ENCODE measurements around the gene NCKAP5. TPM values are rescaled to one million over a fixed set of nuclear protein-coding genes. Genes with fewer than 3 reads are reported as not detected.

Gene NCKAP5
- total RNA-seq, 1 donor from 2014 or later, result 0.46 TPM

DNA sequence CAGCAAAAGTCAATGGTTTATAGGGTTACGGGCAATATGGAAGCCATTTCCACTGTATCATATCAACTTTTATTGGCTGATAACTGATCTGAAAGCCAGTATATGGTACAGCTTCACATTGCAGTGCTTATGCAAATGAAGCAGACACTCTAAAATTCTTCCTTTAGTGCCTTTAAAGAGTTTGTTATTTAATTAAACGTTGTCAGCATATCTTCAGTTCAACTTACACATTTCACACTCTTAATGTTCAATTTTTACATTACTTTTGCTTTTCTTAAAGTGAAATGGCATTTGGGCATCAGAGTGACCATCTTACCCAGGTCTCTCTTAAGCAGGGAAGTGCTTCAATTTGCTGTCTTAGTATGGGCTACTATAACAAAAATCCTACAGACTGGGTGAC lies 420.1 kb downstream of the NCKAP5 start:
- no peak overlapping the region for H3K4me3 Mint-ChIP-seq (ENCODE audit: unreplicated experiment)
- no peak overlapping the region for H3K27ac Mint-ChIP-seq (ENCODE audit: unreplicated experiment)
- H3K9me3 Mint-ChIP-seq (ENCODE audit: unreplicated experiment), result no peaks in the 10 kb centered on the region
- DNase-seq (ENCODE audit: extremely low spot score, unreplicated experiment), result no peak
- H3K4me1 Mint-ChIP-seq (ENCODE audit: unreplicated experiment), result no peaks in the 10 kb centered on the region
- no peaks in the 10 kb centered on the region for H3K27me3 Mint-ChIP-seq (ENCODE audit: unreplicated experiment)
- no peaks in the 10 kb centered on the region for H3K36me3 Mint-ChIP-seq (ENCODE audit: unreplicated experiment)
- no peak for TF ChIP-seq CTCF (IDR thresholded peaks at IDR 0.05)

DNA sequence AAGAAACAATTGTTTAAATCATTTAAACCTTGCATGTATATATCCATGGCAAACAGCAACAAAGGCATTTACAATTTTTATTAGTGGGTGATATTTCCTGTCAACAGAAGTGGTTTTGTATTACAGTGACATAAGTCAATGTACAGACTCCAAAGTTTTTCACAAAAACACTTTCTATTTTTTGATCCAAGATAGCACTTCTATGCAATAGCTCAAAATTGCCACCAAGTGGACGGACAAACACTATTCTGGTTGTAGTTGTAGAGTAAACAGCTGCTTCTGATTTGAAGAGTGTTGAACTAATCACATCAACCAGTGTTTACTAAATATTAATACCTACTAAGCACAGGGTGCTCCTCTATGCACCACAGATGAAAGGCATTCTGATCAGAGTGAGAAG lies 421.4 kb downstream of the NCKAP5 start:
- Mint-ChIP-seq H3K9me3 (ENCODE audit: unreplicated experiment) (no peaks in the 10 kb centered on the region), H3K4me1 (ENCODE audit: unreplicated experiment) (no peaks in the 10 kb centered on the region), H3K27ac (ENCODE audit: unreplicated experiment) (no peak overlapping the region), H3K36me3 (ENCODE audit: unreplicated experiment) (no peaks in the 10 kb centered on the region), H3K4me3 (ENCODE audit: unreplicated experiment) (no peak overlapping the region), H3K27me3 (ENCODE audit: unreplicated experiment) (no peaks in the 10 kb centered on the region)
- TF ChIP-seq CTCF (IDR thresholded peaks at IDR 0.05), result no peak
- DNase-seq (ENCODE audit: extremely low spot score, unreplicated experiment), result no peak

DNA sequence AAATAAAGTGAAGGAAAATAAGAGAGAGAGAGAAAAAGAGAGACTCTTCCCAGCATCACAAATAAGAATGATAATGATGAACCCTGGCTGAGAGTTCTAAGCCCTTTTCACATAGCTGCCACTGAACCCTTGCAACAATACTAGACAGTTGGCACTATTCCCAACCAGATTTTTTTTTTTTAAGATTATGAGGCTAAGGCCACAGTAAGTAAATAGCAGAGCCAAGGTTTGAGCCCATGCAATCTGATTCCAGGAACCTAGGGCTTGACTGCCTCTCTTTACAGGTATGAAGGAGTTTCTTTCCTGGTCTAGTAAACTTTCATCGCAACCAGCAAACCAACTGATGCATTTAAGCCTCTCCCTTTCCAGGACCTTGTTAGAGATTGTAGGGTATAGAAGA lies 424.6 kb downstream of the NCKAP5 start:
- no peak overlapping the region for H3K27ac Mint-ChIP-seq (ENCODE audit: unreplicated experiment)
- DNase-seq (ENCODE audit: extremely low spot score, unreplicated experiment), result no peak
- no peak overlapping the region for H3K4me3 Mint-ChIP-seq (ENCODE audit: unreplicated experiment)
- no peaks in the 10 kb centered on the region for H3K9me3 Mint-ChIP-seq (ENCODE audit: unreplicated experiment)
- H3K4me1 Mint-ChIP-seq (ENCODE audit: unreplicated experiment), result no peaks in the 10 kb centered on the region
- H3K27me3 Mint-ChIP-seq (ENCODE audit: unreplicated experiment), result no peaks in the 10 kb centered on the region
- H3K36me3 Mint-ChIP-seq (ENCODE audit: unreplicated experiment), result no peaks in the 10 kb centered on the region
- TF ChIP-seq CTCF (IDR thresholded peaks at IDR 0.05), result no peak

DNA sequence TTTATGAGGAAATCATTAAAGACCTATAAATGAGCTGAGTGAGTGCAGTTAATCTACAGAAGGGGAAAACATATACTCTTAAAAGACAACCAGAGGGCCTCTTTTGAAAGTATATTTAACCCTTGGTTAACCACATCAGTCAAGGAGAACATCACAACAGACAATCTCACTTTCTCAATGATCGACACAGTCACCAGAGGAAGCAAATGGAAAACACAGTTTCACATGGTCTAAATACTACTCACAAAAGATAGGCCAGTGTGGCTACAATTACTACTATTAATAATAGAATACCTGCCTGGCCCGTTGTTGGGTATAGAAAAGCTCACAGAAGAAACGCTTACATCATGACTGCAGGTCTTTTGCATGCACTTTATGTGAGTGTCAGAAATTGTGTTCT lies 426.2 kb downstream of the NCKAP5 start:
- Mint-ChIP-seq H3K4me3 (ENCODE audit: unreplicated experiment) (no peak overlapping the region), H3K36me3 (ENCODE audit: unreplicated experiment) (no peaks in the 10 kb centered on the region), H3K4me1 (ENCODE audit: unreplicated experiment) (no peaks in the 10 kb centered on the region), H3K9me3 (ENCODE audit: unreplicated experiment) (no peaks in the 10 kb centered on the region), H3K27me3 (ENCODE audit: unreplicated experiment) (no peaks in the 10 kb centered on the region), H3K27ac (ENCODE audit: unreplicated experiment) (no peak overlapping the region)
- TF ChIP-seq CTCF (IDR thresholded peaks at IDR 0.05), result no peak
- no peak for DNase-seq (ENCODE audit: extremely low spot score, unreplicated experiment)

DNA sequence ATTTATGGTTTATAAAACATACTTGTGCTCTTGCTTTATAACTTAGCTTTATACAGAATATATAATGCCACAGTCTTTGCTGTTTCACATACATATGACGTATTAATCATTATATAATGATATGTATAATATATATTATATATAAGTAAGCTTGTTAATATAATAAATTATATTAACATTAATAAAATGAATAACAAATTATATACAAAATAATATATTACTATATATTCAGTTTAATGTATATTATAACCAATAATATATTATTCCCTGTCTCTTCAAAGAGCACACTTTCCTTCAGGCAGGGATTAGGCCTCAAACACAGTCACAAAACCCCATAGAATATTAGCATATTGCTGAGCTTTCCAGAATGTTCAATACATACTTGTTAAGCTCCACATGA lies 427.6 kb downstream of the NCKAP5 start:
- no peaks in the 10 kb centered on the region for H3K27me3 Mint-ChIP-seq (ENCODE audit: unreplicated experiment)
- H3K27ac Mint-ChIP-seq (ENCODE audit: unreplicated experiment), result no peak overlapping the region
- no peak for DNase-seq (ENCODE audit: extremely low spot score, unreplicated experiment)
- H3K4me3 Mint-ChIP-seq (ENCODE audit: unreplicated experiment), result no peak overlapping the region
- TF ChIP-seq CTCF (IDR thresholded peaks at IDR 0.05), result no peak
- no peaks in the 10 kb centered on the region for H3K4me1 Mint-ChIP-seq (ENCODE audit: unreplicated experiment)
- H3K36me3 Mint-ChIP-seq (ENCODE audit: unreplicated experiment), result no peaks in the 10 kb centered on the region
- H3K9me3 Mint-ChIP-seq (ENCODE audit: unreplicated experiment), result no peaks in the 10 kb centered on the region

Data from osteocyte (in vitro differentiated cells).